A549 (cell line): Measurements from ENCODE around the gene CXCL14. TPM values are rescaled to one million over a fixed set of nuclear protein-coding genes. Genes with fewer than 3 reads are reported as not detected.
A peak's percentile ranks its signal among the peaks of the same experiment; 100 is the strongest.

Experiments
- ATAC-seq, 2 experiments: fragments of 200-7000 bp in 1 of 2; fragments of >200 bp in 1 of 2; cut with Nextera tagmentation in 1 of 2; cut with Tn5 transposase in 1 of 2; 3 replicates each; pipeline versions ENCODE4 v1.8.0 to v1.9.1; 2018 to 2020; ENCODE audit warnings: mild to moderate bottlenecking in 1 of 2, moderate library complexity in 1 of 2
- CTCF ChIA-PET: fragments of 300-600 bp; sonication (Branson Sonifier 250); formaldehyde crosslinking; extraction: SDS; loops from one replicate; lab custom pipeline; 2021; ENCODE audit warnings: antibody characterized with exemption, inconsistent platforms; lab: Yijun Ruan, JAX
- POLR2A ChIA-PET: fragments of 350-600 bp; formaldehyde crosslinking; extraction: SDS; loops from one replicate; lab custom pipeline; 2021; ENCODE audit warnings: antibody characterized with exemption, inconsistent platforms; lab: Yijun Ruan, JAX
- DNase-seq, 2 experiments: peaks; one replicate each; pipeline versions ENCODE4 v3.0.0 to v3.0.0-alpha.2; 2011 to 2016; ENCODE audit warnings: low read depth in 1 of 2, low spot score in 1 of 2
- FAIRE-seq: peaks from 2 replicates; lab custom pipeline; 2011; peaks lifted over from hg19 to GRCh38; lab: Jason Lieb, UNC
- H3K27ac ChIP-seq, 2 experiments: fragments of >200 bp; sonication (Bioruptor Twin); formaldehyde crosslinking; 3 replicates each; pipeline ENCODE4 v1.5.1; 2016 to 2017
- H3K4me1 ChIP-seq: fragments of >200 bp; sonication (Bioruptor Twin); formaldehyde crosslinking; 3 replicates; pipeline ENCODE4 v1.6.1; 2016
- H3K4me2 ChIP-seq: fragments of >200 bp; sonication (Bioruptor Twin); formaldehyde crosslinking; 3 replicates; pipeline ENCODE4 v1.6.1; 2016
- H3K4me3 ChIP-seq: fragments of >200 bp; sonication (Bioruptor Twin); formaldehyde crosslinking; 3 replicates; pipeline ENCODE4 v1.5.1; 2016
- H3K9me3 ChIP-seq: fragments of >200 bp; sonication (Bioruptor Twin); formaldehyde crosslinking; 3 replicates; pipeline ENCODE4 v1.6.1; 2016
- CEBPB ChIP-seq, 2 experiments: fragments of >200 bp in 1 of 2; sonication (Bioruptor Twin) in 1 of 2; formaldehyde crosslinking in 1 of 2; IDR thresholded peaks; 2 replicates each; pipeline ENCODE4 v1.6.1; 2012 to 2016
- CHD4 ChIP-seq: fragments of 200-600 bp; sonication (generic); IDR thresholded peaks from 2 replicates; pipeline ENCODE4 v1.6.1; 2016; ENCODE audit warnings: antibody characterized with exemption, mild to moderate bottlenecking, borderline replicate concordance
- EP300 ChIP-seq, 2 experiments: fragments of >200 bp; sonication (Bioruptor Twin); formaldehyde crosslinking; IDR thresholded peaks; 2 replicates in 1 of 2; 3 replicates in 1 of 2; pipeline ENCODE4 v1.6.1; 2016 to 2017
- FOSB ChIP-seq: fragments of 250-450 bp; sonication (Bioruptor Pico); IDR thresholded peaks from 2 replicates; pipeline ENCODE4 v1.5.0; 2020; ENCODE audit warnings: mild to moderate bottlenecking, moderate library complexity
- FOSL2 ChIP-seq, 2 experiments: fragments of 450-650 bp in 1 of 2; fragments of >200 bp in 1 of 2; sonication (Bioruptor Twin) in 1 of 2; formaldehyde crosslinking; IDR thresholded peaks; 2 replicates each; pipeline versions ENCODE4 v1.5.0 to v1.6.1; 2016 to 2020; ENCODE audit warnings: mild to moderate bottlenecking in 1 of 2, moderate library complexity in 1 of 2
- FOXS1 ChIP-seq: fragments of 250-450 bp; sonication (Bioruptor Pico); IDR thresholded peaks from 2 replicates; pipeline ENCODE4 v1.5.0; 2020; ENCODE audit warnings: mild to moderate bottlenecking, moderate library complexity
- HEYL ChIP-seq: fragments of 250-450 bp; sonication (Bioruptor Pico); IDR thresholded peaks from 2 replicates; pipeline ENCODE4 v1.8.0; 2021; ENCODE audit warnings: mild to moderate bottlenecking, moderate library complexity
- HOXB13 ChIP-seq: fragments of 250-450 bp; sonication (Bioruptor Pico); IDR thresholded peaks from 2 replicates; pipeline ENCODE4 v1.5.0; 2020; ENCODE audit warnings: low read depth, mild to moderate bottlenecking, moderate library complexity
- JUN ChIP-seq, 2 experiments: fragments of >200 bp; sonication (Bioruptor Twin); formaldehyde crosslinking; IDR thresholded peaks; 2 replicates in 1 of 2; 3 replicates in 1 of 2; pipeline ENCODE4 v1.6.1; 2016 to 2017
- KDM1A ChIP-seq: fragments of 200-600 bp; sonication (generic); IDR thresholded peaks from 2 replicates; pipeline ENCODE4 v1.6.1; 2016; ENCODE audit warnings: low read depth, mild to moderate bottlenecking
- KDM5A ChIP-seq: fragments of 200-600 bp; sonication (generic); IDR thresholded peaks from 2 replicates; pipeline ENCODE4 v1.6.1; 2016; ENCODE audit warnings: antibody characterized with exemption, mild to moderate bottlenecking
- MAFK ChIP-seq: fragments of 450-650 bp; IDR thresholded peaks from 2 replicates; pipeline ENCODE4 v1.6.1; 2014; ENCODE audit not compliant: partially characterized antibody
- NFE2L2 ChIP-seq: fragments of 150-350 bp; conservative IDR thresholded peaks from 2 replicates; pipeline ENCODE4 v1.6.1; 2014; ENCODE audit warnings: low read length
- NR3C1 ChIP-seq: fragments of >200 bp; sonication (Bioruptor Twin); formaldehyde crosslinking; IDR thresholded peaks from 3 replicates; pipeline ENCODE4 v1.6.1; 2017
- POLR2AphosphoS2 ChIP-seq: conservative IDR thresholded peaks from 2 replicates; pipeline ENCODE4 v1.6.1; 2012; ENCODE audit warnings: low read length, improper control_type of control experiment, inconsistent platforms
- RARB ChIP-seq: fragments of 250-450 bp; sonication (Bioruptor Pico); IDR thresholded peaks from 2 replicates; pipeline ENCODE4 v1.8.0; 2021; ENCODE audit warnings: mild to moderate bottlenecking, moderate library complexity
- SREBF2 ChIP-seq: fragments of 450-650 bp; IDR thresholded peaks from 2 replicates; pipeline ENCODE4 v1.6.1; 2014; ENCODE audit warnings: mild to moderate bottlenecking, moderate library complexity
- TFCP2L1 ChIP-seq: fragments of 250-450 bp; sonication (Bioruptor Pico); IDR thresholded peaks from 2 replicates; pipeline ENCODE4 v1.5.0; 2021; ENCODE audit warnings: mild to moderate bottlenecking
- ZNF302 ChIP-seq: fragments of 250-450 bp; sonication (Bioruptor Pico); IDR thresholded peaks from 2 replicates; pipeline ENCODE4 v1.9.0; 2021; ENCODE audit warnings: inconsistent platforms, mild to moderate bottlenecking, moderate library complexity
- WGBS: methylation state at CpG from one replicate; pipeline ENCODE4 v1.1.6; 2017; ENCODE audit errors: missing lambda C conversion rate; 5-methylcytosine and 5-hydroxymethylcytosine counted together
- polyA plus RNA-seq, 4 experiments: library from polyadenylated mRNA; depleted of rRNA in 3 of 4; stranded (reverse); fragments of >200 nt; fragmentation: RNase III in 1 of 4; extraction: RNeasy Plus Mini Kit Qiagen cat#74134 plus additional on column Dnase treatment in 1 of 4; gene quantifications; 2 replicates in 3 of 4; 3 replicates in 1 of 4; pipeline ENCODE4 v1.2.3, GENCODE V29; 2011 to 2017
- TF ChIP-seq, protein P1 (sequence below): fragments of >200 bp; sonication (Bioruptor Twin); formaldehyde crosslinking; IDR thresholded peaks from 3 replicates; pipeline ENCODE4 v1.5.1; 2016
- TF ChIP-seq, protein P2 (sequence below): fragments of 450-650 bp; IDR thresholded peaks from 2 replicates; pipeline ENCODE4 v1.6.1; 2014; ENCODE audit warnings: antibody characterized with exemption
- TF ChIP-seq, protein P3 (sequence below): fragments of >200 bp; sonication (Bioruptor Twin); formaldehyde crosslinking; IDR thresholded peaks from 2 replicates; pipeline ENCODE4 v1.6.1; 2016
- TF ChIP-seq, protein P4 (sequence below): fragments of 150-350 bp; IDR thresholded peaks from 2 replicates; pipeline ENCODE4 v1.6.1; 2014; ENCODE audit warnings: low read depth, mild to moderate bottlenecking, low read length

The CXCL14 gene
- polyA plus RNA-seq, 2 of the 4 experiments (the other 2 are of a cell fraction) = 0.12 TPM; not detected in 1

DNA sequence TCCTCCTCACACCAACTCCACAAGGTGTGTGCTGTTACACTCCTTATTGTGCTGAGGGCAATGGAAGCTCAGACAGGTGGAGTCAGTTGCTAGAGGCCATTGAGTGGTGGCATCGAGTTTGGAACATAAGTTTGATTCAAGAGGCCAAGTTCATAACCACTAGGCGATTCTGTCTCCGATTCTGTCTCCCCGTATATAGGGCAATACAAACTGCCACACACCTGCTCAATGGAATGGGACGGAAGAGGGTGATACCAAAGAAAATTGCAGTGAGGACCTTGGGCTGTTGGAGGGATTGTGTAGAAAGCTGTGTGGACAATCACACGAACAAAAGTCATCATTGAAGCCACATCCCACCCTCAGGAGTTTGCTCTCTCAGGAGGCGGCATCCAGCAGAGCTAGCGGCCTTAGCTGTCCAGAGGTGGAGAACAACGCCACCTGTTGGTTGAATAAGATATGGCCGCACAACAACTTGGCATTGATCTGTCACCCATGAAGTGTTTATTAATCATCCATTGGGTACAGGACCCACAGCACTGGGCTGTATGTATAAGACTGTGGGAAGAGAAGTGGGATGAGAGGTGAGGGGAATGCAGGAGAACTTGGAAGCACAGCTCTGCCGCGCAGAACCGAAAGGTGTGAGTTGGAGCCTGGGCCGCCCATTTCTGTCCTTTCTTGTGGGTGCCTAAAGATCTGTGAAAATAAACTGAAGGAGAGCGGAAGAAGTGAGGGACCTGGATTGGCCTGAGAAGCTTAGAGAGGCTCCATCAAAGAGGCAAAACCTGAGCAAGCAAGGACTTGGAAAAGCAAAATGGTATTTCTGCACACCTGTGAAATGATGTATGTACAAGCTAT, 27.0 kb downstream of the CXCL14 start (continued):
- TF ChIP-seq, protein P1, sequence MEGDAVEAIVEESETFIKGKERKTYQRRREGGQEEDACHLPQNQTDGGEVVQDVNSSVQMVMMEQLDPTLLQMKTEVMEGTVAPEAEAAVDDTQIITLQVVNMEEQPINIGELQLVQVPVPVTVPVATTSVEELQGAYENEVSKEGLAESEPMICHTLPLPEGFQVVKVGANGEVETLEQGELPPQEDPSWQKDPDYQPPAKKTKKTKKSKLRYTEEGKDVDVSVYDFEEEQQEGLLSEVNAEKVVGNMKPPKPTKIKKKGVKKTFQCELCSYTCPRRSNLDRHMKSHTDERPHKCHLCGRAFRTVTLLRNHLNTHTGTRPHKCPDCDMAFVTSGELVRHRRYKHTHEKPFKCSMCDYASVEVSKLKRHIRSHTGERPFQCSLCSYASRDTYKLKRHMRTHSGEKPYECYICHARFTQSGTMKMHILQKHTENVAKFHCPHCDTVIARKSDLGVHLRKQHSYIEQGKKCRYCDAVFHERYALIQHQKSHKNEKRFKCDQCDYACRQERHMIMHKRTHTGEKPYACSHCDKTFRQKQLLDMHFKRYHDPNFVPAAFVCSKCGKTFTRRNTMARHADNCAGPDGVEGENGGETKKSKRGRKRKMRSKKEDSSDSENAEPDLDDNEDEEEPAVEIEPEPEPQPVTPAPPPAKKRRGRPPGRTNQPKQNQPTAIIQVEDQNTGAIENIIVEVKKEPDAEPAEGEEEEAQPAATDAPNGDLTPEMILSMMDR = peak; percentile 88
- TF ChIP-seq, protein P2, sequence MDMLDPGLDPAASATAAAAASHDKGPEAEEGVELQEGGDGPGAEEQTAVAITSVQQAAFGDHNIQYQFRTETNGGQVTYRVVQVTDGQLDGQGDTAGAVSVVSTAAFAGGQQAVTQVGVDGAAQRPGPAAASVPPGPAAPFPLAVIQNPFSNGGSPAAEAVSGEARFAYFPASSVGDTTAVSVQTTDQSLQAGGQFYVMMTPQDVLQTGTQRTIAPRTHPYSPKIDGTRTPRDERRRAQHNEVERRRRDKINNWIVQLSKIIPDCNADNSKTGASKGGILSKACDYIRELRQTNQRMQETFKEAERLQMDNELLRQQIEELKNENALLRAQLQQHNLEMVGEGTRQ = no peak
- TF ChIP-seq FOXS1 (no peak), EP300 (IDR thresholded peaks at IDR 0.05) (no peak)
- TF ChIP-seq, all 56 proteins: peak for 3

DNA sequence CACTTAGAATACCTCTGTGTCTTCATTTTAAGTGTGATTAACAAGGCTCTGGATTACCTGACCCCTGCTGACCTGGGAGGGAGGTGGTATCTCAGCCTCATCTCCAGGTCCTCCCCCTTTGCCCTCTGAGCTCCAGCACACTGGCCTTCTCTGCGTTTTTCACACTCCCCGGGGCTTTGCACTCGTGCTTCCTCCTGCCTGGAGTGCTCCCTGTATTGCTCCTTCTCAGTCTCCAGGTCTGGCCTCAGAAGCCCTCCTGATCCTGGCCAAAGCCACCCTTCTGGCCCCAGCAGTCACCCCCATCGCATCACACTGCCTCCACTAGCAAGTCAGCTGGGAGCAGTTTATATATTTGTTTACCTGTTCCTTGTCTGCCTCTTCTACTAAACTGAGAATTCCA, 29.4 kb downstream of the CXCL14 start:
- ATAC-seq (no peak), DNase-seq (no peak), FAIRE-seq (no peak)
- Histone ChIP-seq H3K9me3 (no peaks in the 10 kb centered on the region), H3K27ac (no peak overlapping the region), H3K4me1 (no peaks in the 10 kb centered on the region), H3K4me3 (no peak overlapping the region), H3K4me2 (no peak overlapping the region)
- ChIA-PET POLR2A (no interaction called here), CTCF (interaction anchor here (0.8 to 34.8 kb wide), 10 partner anchors 9 to 286 kb away, joined by 3 to 1932 read pairs (median 6); partner anchors contain the start of genes CXCL14, DCANP1, NEUROG1 and TIFAB)
- no peak for TF ChIP-seq JUN (IDR thresholded peaks at IDR 0.05)
- no peak for TF ChIP-seq SREBF2
- no peak for TF ChIP-seq ZNF302 (CRISPR knock-in tag)
- TF ChIP-seq HEYL = no peak
- TF ChIP-seq MAFK = no peak
- TF ChIP-seq FOXS1 = no peak
- TF ChIP-seq CHD4 = no peak
- TF ChIP-seq POLR2AphosphoS2 = no peak
- no peak for TF ChIP-seq KDM1A
- TF ChIP-seq TFCP2L1 = no peak
- no peak for TF ChIP-seq FOSB (CRISPR knock-in tag)
- TF ChIP-seq, protein P3, sequence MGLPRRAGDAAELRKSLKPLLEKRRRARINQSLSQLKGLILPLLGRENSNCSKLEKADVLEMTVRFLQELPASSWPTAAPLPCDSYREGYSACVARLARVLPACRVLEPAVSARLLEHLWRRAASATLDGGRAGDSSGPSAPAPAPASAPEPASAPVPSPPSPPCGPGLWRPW = no peak
- no peak for TF ChIP-seq NFE2L2
- TF ChIP-seq, protein P4, sequence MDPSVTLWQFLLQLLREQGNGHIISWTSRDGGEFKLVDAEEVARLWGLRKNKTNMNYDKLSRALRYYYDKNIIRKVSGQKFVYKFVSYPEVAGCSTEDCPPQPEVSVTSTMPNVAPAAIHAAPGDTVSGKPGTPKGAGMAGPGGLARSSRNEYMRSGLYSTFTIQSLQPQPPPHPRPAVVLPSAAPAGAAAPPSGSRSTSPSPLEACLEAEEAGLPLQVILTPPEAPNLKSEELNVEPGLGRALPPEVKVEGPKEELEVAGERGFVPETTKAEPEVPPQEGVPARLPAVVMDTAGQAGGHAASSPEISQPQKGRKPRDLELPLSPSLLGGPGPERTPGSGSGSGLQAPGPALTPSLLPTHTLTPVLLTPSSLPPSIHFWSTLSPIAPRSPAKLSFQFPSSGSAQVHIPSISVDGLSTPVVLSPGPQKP = no peak
- WGBS = 4% methylated on average over 4 of the region's 4 CpGs

DNA sequence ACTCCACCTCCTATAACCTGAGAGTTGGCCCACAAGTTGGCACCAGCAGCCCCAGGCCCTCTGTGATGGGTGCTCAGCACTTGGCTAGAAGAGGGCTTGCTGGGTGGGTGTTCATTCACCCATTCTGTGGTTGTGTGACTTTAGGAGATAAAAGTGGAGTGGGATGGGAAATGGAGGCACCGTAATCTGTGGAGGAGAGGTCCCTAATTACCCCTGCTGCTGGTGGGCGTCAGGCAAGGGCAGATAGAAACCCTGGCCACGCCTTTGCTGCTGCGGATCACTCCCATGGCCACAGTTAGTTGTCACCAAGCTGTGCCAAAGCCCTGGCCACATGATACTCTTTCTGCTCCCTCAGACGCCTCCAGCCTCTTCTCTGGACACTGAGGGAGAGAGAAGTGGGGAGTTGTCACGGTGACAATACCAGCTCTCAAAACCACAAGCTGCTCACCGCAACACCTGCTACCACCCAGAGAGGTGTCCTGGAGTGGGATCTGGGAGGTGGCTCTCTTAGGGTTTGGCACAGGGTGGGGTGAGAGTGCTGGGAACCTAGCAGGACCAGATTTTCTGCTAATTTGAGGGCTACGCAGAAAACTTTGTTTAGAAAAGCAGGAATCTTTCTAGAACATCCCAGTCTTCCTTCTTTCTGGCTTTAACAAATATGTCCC, 31.1 kb downstream of the CXCL14 start:
- Histone ChIP-seq H3K4me3 (no peak overlapping the region), H3K27ac (no peak overlapping the region), H3K4me1 (no peaks in the 10 kb centered on the region), H3K9me3 (no peaks in the 10 kb centered on the region), H3K4me2 (no peak overlapping the region)
- TF ChIP-seq RARB (no peak), CEBPB (IDR thresholded peaks at IDR 0.05) (no peak), MAFK (no peak), SREBF2 (no peak), FOSL2 (IDR thresholded peaks at IDR 0.05) (no peak), FOSL2 (CRISPR knock-in tag; IDR thresholded peaks at IDR 0.05) (no peak), HOXB13 (CRISPR knock-in tag) (no peak), TFCP2L1 (no peak), NR3C1 (no peak), FOSB (CRISPR knock-in tag) (no peak), KDM5A (no peak)
- TF ChIP-seq, protein P3 = no peak
- no peak for ATAC-seq
- WGBS = 14% methylated on average over 8 of the region's 8 CpGs
- DNase-seq = no peak
- POLR2A ChIA-PET = no interaction called here
- no peak for FAIRE-seq
- CTCF ChIA-PET = interaction anchor here (0.6 to 34.8 kb wide), 5 partner anchors 22 to 653 kb away, joined by 3 to 1932 read pairs (median 5); partner anchors contain the start of genes CXCL14, DCANP1 and TIFAB
